SK-N-SH (cell line): ENCODE results near the gene SLC35F5. TPM values are rescaled to one million over a fixed set of nuclear protein-coding genes. Genes with fewer than 3 reads are reported as not detected.

Experiments used
- CTCF ChIA-PET: fragments of 300-600, 350-600 bp; formaldehyde crosslinking; extraction: SDS; loops from one replicate; lab custom pipeline; 2021; lab: Yijun Ruan, JAX
- POLR2A ChIA-PET: fragments of 350-600 bp; sonication (Branson Sonifier 250); formaldehyde crosslinking; extraction: SDS; loops from one replicate; lab custom pipeline; 2020; ENCODE audit warnings: antibody characterized with exemption, inconsistent platforms; lab: Yijun Ruan, JAX
- DNase-seq: peaks from one replicate; pipeline ENCODE4 v3.0.0; 2012
- H2AFZ ChIP-seq: fragments of 200-600 bp; sonication (generic); 2 replicates; pipeline ENCODE4 v1.8.1; 2016; ENCODE audit warnings: antibody characterized with exemption, mild to moderate bottlenecking, low read depth
- H3F3A ChIP-seq: fragments of 200-600 bp; sonication (generic); replicated peaks from 2 replicates; pipeline ENCODE3; 2016; ENCODE audit warnings: antibody characterized with exemption, mild to moderate bottlenecking; ENCODE audit not compliant: insufficient read depth
- H3K27ac ChIP-seq, 2 experiments: fragments of 200-500 bp in 1 of 2; fragments of 200-600 bp in 1 of 2; sonication (Bioruptor generic) in 1 of 2; sonication (generic), shearing (Covaris generic) in 1 of 2; 2 replicates each; pipeline versions ENCODE4 v1.5.1 to v1.6.1; 2014 to 2016; ENCODE audit warnings: low read depth in 2 of 2, inconsistent platforms in 1 of 2, low read length in 1 of 2, mild to moderate bottlenecking in 1 of 2, mixed read lengths in 1 of 2
- H3K27me3 ChIP-seq: fragments of 200-600 bp; sonication (generic), shearing (Covaris generic); 2 replicates; pipeline ENCODE4 v1.6.1; 2016; ENCODE audit warnings: mixed run types; ENCODE audit not compliant: insufficient read depth
- H3K36me3 ChIP-seq, 2 experiments: fragments of 200-500 bp in 1 of 2; fragments of 200-600 bp in 1 of 2; sonication (Bioruptor generic) in 1 of 2; sonication (generic) in 1 of 2; replicated peaks in 1 of 2; 2 replicates each; pipeline versions ENCODE3 to v1.5.1; 2014 to 2016; ENCODE audit warnings: low read length in 1 of 2, mild to moderate bottlenecking in 1 of 2; ENCODE audit not compliant: insufficient read depth in 2 of 2, control insufficient read depth in 1 of 2
- H3K4me1 ChIP-seq, 2 experiments: fragments of 200-500 bp in 1 of 2; fragments of 200-600 bp in 1 of 2; sonication (Bioruptor generic) in 1 of 2; sonication (generic), shearing (Covaris generic) in 1 of 2; 2 replicates each; pipeline versions ENCODE4 v1.5.1 to v1.6.1; 2014 to 2016; ENCODE audit warnings: low read depth in 1 of 2, low read length in 1 of 2, mixed run types in 1 of 2; ENCODE audit not compliant: insufficient read depth in 2 of 2, control insufficient read depth in 1 of 2
- H3K4me2 ChIP-seq: fragments of 200-600 bp; sonication (generic), shearing (Covaris generic); 2 replicates; pipeline ENCODE4 v1.6.1; 2017; ENCODE audit warnings: mixed run types
- H3K4me3 ChIP-seq, 2 experiments: fragments of 200-500 bp in 1 of 2; fragments of 200-600 bp in 1 of 2; sonication (Bioruptor generic) in 1 of 2; sonication (generic), shearing (Covaris generic) in 1 of 2; 2 replicates each; pipeline versions ENCODE4 v1.5.1 to v1.8.1; 2014 to 2016; ENCODE audit warnings: low read depth in 2 of 2, inconsistent platforms in 1 of 2, low read length in 1 of 2, mild to moderate bottlenecking in 1 of 2, mixed read lengths in 1 of 2, moderate library complexity in 1 of 2
- H3K79me2 ChIP-seq: fragments of 200-600 bp; sonication (generic); 2 replicates; pipeline ENCODE4 v1.8.1; 2017; ENCODE audit warnings: mild to moderate bottlenecking; ENCODE audit not compliant: insufficient read depth
- H3K9ac ChIP-seq: fragments of 200-600 bp; sonication (generic); 2 replicates; pipeline ENCODE4 v1.6.1; 2017; ENCODE audit warnings: mixed run types
- H3K9me2 ChIP-seq: fragments of 200-600 bp; sonication (generic); 2 replicates; pipeline ENCODE4 v1.6.1; 2017; ENCODE audit warnings: mixed run types
- H3K9me3 ChIP-seq: fragments of 200-600 bp; sonication (generic); 2 replicates; pipeline ENCODE4 v1.6.1; 2017; ENCODE audit warnings: mixed run types, mild to moderate bottlenecking, moderate library complexity
- H4K20me1 ChIP-seq: fragments of 200-600 bp; sonication (generic); 2 replicates; pipeline ENCODE4 v1.6.1; 2017; ENCODE audit warnings: mild to moderate bottlenecking, mixed run types; ENCODE audit not compliant: insufficient read depth
- CHD2 ChIP-seq: fragments of 150-350 bp; IDR thresholded peaks from 2 replicates; pipeline ENCODE4 v1.6.1; 2018; ENCODE audit warnings: low read length; ENCODE audit not compliant: partially characterized antibody
- EZH2phosphoT487 ChIP-seq: fragments of 200-600 bp; sonication (generic); IDR thresholded peaks from 2 replicates; pipeline ENCODE4 v1.6.1; 2017; ENCODE audit warnings: low read depth, mixed run types, mild to moderate bottlenecking, antibody characterized with exemption, moderate library complexity, borderline replicate concordance
- FOSL2 ChIP-seq: IDR thresholded peaks from 2 replicates; pipeline ENCODE4 v1.4.0; 2012; ENCODE audit warnings: low read depth, mild to moderate bottlenecking, moderate library complexity, borderline replicate concordance
- FOXJ3 ChIP-seq: sonication (generic); formaldehyde crosslinking; IDR thresholded peaks from 2 replicates; pipeline ENCODE4 v1.5.1; 2020; ENCODE audit warnings: mild to moderate bottlenecking, missing genetic modification reagents
- FOXM1 ChIP-seq: IDR thresholded peaks from 2 replicates; pipeline ENCODE4 v1.4.0; 2012; ENCODE audit warnings: low read depth, mild to moderate bottlenecking
- MXI1 ChIP-seq: IDR thresholded peaks from 2 replicates; pipeline ENCODE4 v1.6.1; 2012; ENCODE audit warnings: mild to moderate bottlenecking, low read depth, low read length, improper control_type of control experiment
- RAD21 ChIP-seq: IDR thresholded peaks from 2 replicates; pipeline ENCODE4 v1.6.1; 2012; ENCODE audit warnings: mild to moderate bottlenecking, low read length
- RXRA ChIP-seq: IDR thresholded peaks from 2 replicates; pipeline ENCODE4 v1.4.0; 2012; ENCODE audit warnings: low read depth, mild to moderate bottlenecking, borderline replicate concordance
- SIN3A ChIP-seq: IDR thresholded peaks from 2 replicates; pipeline ENCODE4 v1.6.1; 2012; ENCODE audit warnings: low read depth, mild to moderate bottlenecking, low read length, moderate library complexity, borderline replicate concordance
- SMC3 ChIP-seq: IDR thresholded peaks from 2 replicates; pipeline ENCODE4 v1.6.1; 2012; ENCODE audit warnings: low read depth, low read length, improper control_type of control experiment
- TAF1 ChIP-seq: IDR thresholded peaks from 2 replicates; pipeline ENCODE4 v1.6.1; 2012; ENCODE audit warnings: low read depth, mild to moderate bottlenecking, low read length, moderate library complexity, borderline replicate concordance
- USF1 ChIP-seq: IDR thresholded peaks from 2 replicates; pipeline ENCODE4 v1.4.0; 2012; ENCODE audit warnings: low read depth, borderline replicate concordance
- ZBTB33 ChIP-seq: IDR thresholded peaks from 2 replicates; pipeline ENCODE4 v1.4.0; 2012; ENCODE audit warnings: low read depth, borderline replicate concordance
- WGBS: methylation state at CpG from one replicate; pipeline ENCODE4 v1.1.6; 2017; ENCODE audit warnings: low lambda C conversion rate; 5-methylcytosine and 5-hydroxymethylcytosine counted together
- polyA plus RNA-seq, 3 experiments: library from polyadenylated mRNA; depleted of rRNA; stranded (reverse); fragments of >200 nt; gene quantifications; 2 replicates each; pipeline ENCODE4 v1.2.3, GENCODE V29; 2012
- TF ChIP-seq, protein P1 (sequence below): IDR thresholded peaks from 2 replicates; pipeline ENCODE4 v1.4.0; 2012; ENCODE audit warnings: low read depth
- TF ChIP-seq, protein P2 (sequence below): fragments of 150-350 bp; IDR thresholded peaks from 2 replicates; pipeline ENCODE4 v1.6.1; 2016; ENCODE audit warnings: mild to moderate bottlenecking, low read depth, low read length
- TF ChIP-seq, protein P3 (sequence below): IDR thresholded peaks from 2 replicates; pipeline ENCODE4 v1.6.1; 2012; ENCODE audit warnings: mild to moderate bottlenecking, low read depth, low read length, moderate library complexity
- TF ChIP-seq, protein P4 (sequence below): IDR thresholded peaks from 2 replicates; pipeline ENCODE4; 2012

The SLC35F5 gene
- polyA plus RNA-seq, 1 of the 3 experiments (the other 2 are of a cell fraction), result 16.8 TPM

GRCh38 chr2:113741091-113741490 lies 15.4 kb downstream of the SLC35F5 start (continued):
- TF ChIP-seq, protein P1, sequence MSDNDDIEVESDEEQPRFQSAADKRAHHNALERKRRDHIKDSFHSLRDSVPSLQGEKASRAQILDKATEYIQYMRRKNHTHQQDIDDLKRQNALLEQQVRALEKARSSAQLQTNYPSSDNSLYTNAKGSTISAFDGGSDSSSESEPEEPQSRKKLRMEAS, result no peak
- TF ChIP-seq, protein P2, sequence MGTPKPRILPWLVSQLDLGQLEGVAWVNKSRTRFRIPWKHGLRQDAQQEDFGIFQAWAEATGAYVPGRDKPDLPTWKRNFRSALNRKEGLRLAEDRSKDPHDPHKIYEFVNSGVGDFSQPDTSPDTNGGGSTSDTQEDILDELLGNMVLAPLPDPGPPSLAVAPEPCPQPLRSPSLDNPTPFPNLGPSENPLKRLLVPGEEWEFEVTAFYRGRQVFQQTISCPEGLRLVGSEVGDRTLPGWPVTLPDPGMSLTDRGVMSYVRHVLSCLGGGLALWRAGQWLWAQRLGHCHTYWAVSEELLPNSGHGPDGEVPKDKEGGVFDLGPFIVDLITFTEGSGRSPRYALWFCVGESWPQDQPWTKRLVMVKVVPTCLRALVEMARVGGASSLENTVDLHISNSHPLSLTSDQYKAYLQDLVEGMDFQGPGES, result no peak
- no peak for TF ChIP-seq SIN3A

DNA sequence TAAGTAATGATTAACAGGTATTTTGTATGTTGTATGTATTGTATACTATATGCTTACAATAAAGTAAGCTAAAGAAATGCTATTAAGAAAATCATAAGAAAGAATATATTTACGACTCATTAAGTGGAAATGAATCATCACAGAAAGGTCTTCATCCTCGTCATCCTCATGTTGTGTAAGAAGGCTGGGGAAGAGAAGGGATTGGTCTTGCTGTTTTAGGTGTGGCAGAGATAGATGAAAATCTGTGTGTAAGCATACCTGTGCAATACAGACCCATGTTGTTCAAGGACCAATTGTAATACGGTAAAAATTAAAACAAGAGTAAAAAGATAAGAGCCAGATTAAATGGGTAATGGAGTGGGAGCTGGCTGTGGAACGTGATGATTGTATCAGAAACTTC lies 16.6 kb downstream of the SLC35F5 start:
- POLR2A ChIA-PET, result no interaction called here
- H3K9me3 ChIP-seq, result no peaks in the 10 kb centered on the region
- CTCF ChIA-PET, result no interaction called here
- TF ChIP-seq MXI1 (no peak), TAF1 (no peak), USF1 (no peak), RXRA (no peak), CHD2 (no peak), FOXM1 (no peak), EZH2phosphoT487 (no peak), FOXJ3 (CRISPR knock-in tag) (no peak), FOSL2 (no peak), ZBTB33 (no peak), RAD21 (no peak), SMC3 (no peak), SIN3A (no peak)
- TF ChIP-seq, protein P3, sequence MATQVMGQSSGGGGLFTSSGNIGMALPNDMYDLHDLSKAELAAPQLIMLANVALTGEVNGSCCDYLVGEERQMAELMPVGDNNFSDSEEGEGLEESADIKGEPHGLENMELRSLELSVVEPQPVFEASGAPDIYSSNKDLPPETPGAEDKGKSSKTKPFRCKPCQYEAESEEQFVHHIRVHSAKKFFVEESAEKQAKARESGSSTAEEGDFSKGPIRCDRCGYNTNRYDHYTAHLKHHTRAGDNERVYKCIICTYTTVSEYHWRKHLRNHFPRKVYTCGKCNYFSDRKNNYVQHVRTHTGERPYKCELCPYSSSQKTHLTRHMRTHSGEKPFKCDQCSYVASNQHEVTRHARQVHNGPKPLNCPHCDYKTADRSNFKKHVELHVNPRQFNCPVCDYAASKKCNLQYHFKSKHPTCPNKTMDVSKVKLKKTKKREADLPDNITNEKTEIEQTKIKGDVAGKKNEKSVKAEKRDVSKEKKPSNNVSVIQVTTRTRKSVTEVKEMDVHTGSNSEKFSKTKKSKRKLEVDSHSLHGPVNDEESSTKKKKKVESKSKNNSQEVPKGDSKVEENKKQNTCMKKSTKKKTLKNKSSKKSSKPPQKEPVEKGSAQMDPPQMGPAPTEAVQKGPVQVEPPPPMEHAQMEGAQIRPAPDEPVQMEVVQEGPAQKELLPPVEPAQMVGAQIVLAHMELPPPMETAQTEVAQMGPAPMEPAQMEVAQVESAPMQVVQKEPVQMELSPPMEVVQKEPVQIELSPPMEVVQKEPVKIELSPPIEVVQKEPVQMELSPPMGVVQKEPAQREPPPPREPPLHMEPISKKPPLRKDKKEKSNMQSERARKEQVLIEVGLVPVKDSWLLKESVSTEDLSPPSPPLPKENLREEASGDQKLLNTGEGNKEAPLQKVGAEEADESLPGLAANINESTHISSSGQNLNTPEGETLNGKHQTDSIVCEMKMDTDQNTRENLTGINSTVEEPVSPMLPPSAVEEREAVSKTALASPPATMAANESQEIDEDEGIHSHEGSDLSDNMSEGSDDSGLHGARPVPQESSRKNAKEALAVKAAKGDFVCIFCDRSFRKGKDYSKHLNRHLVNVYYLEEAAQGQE, result no peak
- TF ChIP-seq, protein P4, sequence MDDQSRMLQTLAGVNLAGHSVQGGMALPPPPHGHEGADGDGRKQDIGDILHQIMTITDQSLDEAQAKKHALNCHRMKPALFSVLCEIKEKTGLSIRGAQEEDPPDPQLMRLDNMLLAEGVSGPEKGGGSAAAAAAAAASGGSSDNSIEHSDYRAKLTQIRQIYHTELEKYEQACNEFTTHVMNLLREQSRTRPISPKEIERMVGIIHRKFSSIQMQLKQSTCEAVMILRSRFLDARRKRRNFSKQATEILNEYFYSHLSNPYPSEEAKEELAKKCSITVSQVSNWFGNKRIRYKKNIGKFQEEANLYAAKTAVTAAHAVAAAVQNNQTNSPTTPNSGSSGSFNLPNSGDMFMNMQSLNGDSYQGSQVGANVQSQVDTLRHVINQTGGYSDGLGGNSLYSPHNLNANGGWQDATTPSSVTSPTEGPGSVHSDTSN, result no peak
- H3K36me3 ChIP-seq, result peaks cover 76 to 80% of the 10 kb centered on the region in 2 experiments
- 91% methylated on average over 4 of the region's 4 CpGs for WGBS
- no peak overlapping the region for H3K9ac ChIP-seq
- H3K27ac ChIP-seq, result no peak overlapping the region
- no peak for DNase-seq
- H4K20me1 ChIP-seq, result no peaks in the 10 kb centered on the region
- no peak overlapping the region for H2AFZ ChIP-seq
- no peak overlapping the region for H3K4me2 ChIP-seq
- H3K79me2 ChIP-seq, result no peaks in the 10 kb centered on the region
- H3F3A ChIP-seq, result peaks cover 2% of the 10 kb centered on the region
- H3K9me2 ChIP-seq, result no peaks in the 10 kb centered on the region
- no peaks in the 10 kb centered on the region for H3K27me3 ChIP-seq
- H3K4me3 ChIP-seq, result no peak overlapping the region
- no peaks in the 10 kb centered on the region for H3K4me1 ChIP-seq
